ENCODE measurements around the gene DHRSX.
"Not testable (repeated sequence)": the region's sequence is repeated elsewhere in the genome, so short reads cannot be mapped to it uniquely, and the experiment has no call there.

DHRSX gene

DNA sequence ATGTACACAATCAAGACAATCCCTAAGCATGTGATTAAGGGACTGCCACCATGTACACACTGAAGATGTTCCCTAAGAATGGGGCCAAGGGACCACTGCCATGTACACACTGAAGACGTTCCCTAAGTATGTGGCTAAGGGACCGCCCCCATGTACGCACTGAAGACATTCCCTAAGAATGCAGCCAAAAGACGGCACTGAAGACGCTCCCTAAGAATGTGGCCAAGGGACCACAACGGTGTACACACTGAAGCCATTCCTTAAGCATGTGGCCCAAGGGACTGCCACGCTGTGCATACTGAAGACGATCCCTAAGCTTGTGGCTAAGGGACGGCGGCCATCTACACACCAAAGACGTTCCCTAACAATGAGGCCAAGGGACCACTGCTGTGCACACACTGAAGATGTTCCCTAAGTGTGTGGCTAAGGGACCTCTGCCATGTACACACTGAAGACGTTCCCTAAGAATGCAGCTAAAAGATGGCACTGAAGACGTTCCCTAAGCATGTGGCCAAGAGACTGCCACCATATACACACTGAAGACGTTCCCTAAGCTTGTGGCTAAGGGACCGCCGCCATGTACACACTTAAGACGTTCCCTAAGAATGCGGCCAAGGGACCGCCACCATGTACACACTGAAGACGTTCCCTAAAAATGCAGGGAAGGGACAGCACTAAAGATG is 26.4 kb downstream of the DHRSX start:
- DNase-seq = no peak

DNA sequence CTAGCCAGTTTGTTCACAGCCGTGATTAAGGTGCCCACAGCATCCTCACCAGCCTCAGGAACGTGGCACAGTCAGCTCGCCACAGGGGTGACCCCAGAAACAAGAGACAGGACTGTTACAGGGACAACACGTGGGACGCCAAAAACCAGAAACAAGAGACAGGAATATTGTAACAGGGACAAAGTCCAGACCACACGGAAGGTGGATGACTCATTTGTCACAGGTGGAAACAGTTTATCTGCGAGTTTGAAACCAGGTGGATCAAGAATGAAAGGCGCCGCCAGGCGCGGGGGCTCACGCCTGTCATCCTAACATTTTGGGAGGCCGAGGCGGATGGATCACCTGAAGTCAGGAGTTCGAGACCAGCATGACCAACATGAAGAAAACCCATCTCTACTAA is 27.7 kb downstream of the DHRSX start:
- DNase-seq = not testable (repeated sequence)

DNA sequence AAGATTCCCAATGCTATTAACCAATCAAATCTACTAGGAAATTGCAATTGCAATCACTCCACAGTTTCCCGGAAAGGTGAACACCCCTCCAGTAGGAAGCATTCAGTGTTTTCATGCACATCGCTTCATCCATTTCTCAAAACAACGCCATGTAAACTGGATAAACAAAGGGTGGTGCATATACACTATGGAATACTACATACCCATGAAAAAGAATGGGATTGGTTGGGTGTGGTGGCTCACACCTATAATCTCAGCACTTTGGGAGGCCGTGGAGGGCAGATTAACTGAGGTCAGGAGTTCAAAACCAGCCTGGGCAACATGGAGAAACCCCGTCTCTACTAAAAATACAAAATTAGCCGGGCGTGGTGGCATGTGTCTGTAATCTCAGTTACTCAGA is 29.1 kb downstream of the DHRSX start:
- DNase-seq = no peak

DNA sequence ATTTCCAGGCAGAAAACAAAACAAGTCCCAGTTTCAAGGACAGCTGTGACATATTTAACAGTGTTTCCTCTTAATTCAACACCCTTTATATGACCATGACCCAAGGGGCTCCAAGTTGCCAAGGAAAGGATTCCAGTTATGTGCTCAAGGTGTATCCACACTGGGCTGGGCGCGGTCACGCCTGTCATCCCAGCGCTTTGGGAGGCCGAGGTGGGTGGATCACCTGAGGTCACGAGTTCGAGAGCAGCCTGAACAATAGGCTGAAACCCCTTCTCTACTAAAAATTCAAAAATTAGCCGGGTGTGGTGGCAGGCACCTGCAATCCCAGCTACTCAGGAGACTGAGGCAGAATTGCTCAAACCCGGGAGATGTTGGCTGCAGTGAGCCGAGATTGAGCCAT is 29.6 kb downstream of the DHRSX start:
- DNase-seq = not testable (repeated sequence)

DNA sequence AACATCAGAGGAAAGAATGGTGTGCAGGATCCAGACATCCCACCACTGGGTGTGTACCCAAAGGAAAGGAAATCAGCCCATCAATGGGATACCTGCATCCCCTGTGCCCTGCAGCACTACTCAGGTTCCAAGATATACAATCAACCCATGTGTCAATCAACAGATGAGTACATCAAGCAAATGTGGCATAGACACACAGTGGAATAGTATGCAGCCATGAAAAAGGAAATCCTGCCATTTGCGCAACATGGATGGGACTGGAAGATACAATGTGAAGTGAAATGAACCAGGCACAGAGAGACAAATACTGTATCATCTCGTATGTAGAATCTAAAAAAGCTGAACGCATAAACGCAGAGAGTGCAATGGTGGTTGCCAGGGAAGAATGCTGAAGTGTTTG is 30.9 kb downstream of the DHRSX start:
- not testable (repeated sequence) for DNase-seq

DNA sequence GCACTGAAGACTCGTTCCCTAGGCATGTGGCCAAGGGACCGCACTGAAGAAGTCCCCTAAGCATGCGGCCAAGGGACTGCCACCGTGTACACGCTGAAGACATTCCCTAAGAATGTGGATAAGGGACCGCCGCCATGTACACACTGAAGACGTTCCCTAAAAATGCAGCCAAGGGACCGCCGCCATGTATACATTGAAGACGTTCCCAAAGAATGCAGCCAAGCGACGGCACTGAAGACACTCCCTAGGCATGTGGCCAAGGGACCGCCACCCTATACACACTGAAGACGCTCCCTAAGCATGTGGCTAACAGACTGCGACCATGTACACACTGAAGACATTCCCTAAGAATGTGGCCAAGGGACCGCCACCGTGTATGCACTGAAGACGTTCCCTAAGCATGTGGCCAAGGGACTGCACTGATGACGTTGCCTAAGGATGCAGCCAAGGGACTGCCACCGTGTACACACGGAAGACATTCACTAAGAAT is 31.5 kb downstream of the DHRSX start:
- no peak for DNase-seq

DNA sequence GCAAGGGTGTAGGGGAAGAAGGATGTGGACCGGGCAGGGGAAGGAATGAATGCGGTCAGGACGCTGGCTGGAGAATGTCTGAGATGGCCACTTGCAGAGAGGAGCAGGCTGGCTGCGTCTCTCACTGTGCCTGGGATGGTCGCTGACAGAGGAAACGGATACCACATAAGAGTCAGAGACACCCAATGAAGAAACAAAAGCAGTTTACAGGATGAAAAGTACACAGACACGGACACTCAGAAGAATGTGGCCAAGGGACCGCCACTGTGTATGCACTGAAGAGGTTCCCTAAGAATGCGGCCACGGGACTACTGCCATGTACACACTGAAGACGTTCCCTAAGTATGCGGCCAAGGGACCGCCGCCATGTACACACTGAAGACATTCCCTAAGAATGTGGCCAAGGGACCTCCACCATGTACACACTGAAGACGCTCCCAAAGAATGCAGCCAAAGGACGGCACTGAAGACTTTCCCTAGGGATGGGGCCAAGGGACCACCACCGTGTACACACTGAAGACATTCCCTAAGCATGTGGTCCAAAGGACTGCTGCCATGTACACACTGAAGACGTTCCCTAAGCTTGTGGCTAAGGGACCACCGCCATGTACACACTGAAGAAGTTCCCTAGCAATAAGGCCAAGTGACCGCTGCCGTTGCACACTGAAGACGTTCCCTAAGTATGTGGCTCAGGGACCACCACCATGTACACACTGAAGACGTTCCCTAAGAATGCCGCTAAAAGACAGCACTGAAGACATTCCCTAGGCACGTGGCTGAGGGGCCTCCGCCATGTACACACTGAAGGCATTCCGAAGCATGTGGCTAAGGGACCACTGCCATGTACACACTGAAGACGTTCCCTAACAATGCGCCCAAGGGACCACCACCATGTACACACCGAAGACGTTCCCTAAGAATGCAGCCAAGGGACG is 32.2 kb downstream of the DHRSX start:
- no peak for DNase-seq

DNA sequence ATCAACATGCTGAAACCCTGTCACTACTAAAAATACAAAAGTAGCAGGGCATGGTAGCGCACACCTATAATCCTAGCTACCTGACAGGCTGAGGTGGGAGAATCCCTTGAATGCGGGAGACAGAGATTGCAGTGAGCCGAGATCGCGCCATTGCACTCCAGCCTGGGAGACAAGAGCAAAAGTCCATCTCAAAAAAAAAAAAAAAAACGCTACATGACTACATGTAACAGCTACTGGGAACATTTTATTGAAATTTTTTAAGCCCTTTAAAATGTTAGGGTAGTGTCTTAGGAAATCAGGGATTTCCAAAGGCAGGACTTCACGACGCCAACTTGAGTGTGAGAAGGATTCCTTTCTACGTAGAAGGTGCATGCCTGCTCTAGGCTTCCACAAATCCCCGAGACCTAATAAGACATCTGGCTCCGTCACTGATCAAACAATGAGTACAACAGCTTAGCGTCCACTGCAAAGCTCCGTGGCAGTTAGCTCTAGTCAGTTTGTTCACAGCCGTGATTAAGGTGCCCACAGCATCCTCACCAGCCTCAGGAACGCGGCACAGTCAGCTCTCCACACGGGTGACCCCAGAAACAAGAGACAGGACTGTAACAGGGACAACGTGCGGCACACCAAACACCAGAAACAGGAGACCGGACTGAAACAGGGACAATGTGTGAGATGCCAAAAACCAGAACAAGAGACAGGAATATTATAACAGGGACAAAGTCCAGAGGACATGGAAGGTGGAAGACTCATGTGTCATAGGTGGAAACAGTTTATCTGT is 33.7 kb downstream of the DHRSX start:
- no peak for DNase-seq

DNA sequence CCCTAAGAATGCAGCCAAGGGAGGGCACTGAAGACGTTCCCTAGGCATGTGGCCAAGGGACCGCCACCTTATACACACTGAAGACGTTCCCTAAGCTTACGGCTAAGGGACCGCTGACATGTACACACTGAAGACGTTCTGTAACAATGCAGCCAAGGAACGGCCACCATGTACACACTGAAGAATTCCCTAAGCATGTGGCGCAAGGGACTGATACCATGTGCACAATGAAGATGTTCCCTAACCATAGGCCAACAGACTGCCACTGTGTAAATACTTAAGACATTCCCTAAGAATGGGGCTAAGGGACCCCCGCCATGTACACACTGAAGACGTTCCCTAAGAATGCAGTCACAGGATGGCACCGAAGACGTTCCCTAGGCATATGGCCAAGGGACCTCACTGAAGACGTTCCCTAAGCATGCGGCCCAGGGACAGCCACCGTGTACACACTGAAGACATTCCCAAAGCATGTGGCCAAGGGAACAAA is 36.1 kb downstream of the DHRSX start:
- no peak for DNase-seq

DNA sequence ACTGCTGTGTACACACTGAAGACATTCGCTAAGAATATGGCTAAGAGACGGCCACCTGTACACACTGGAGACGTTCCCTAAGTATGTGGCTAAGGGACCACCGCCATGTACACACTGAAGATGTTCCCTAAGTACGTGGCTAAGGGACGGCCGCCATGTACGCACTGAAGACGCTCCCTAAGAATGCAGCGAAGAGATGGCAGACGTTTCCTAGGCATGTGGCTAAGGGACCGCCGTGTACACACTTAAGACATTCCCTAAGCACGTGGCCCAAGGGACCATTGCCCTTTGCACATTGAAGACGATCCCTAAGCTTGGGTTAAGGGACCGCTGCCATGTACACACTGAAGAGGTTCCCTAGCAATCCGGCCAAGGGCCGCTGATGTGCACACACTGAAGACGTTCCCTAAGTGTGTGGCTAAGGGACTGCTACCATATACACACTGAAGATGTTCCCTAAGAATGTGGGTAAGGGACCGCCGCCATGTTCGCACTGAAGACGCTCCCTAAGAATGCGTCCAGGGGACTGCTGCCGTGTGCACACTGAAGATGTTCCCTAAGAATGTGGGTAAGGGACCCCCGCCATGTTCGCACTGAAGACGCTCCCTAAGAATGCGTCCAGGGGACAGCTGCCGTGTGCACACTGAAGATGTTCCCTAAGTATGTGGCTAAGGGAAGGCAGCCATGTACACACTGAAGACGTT is 36.7 kb downstream of the DHRSX start:
- DNase-seq = no peak

DNA sequence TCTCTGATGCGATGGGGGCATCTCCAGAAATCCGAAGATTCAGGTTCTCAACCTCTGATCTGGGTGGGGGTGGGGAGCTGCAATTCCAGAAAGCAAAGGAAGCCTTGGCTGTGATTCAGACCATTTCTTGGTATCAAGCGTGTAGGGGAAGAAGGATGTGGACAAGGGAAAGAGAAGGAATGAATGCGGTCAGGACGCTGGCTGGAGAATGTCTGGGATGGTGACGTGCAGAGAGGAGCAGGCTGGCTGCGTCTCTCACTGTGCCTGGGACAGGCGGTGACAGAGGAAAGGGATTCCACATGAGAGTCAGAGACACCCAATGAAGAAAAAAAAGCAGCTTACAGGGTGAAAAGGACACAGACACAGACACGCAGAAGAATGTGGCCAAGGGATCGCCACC is 37.3 kb downstream of the DHRSX start:
- not testable (repeated sequence) for DNase-seq

DNA sequence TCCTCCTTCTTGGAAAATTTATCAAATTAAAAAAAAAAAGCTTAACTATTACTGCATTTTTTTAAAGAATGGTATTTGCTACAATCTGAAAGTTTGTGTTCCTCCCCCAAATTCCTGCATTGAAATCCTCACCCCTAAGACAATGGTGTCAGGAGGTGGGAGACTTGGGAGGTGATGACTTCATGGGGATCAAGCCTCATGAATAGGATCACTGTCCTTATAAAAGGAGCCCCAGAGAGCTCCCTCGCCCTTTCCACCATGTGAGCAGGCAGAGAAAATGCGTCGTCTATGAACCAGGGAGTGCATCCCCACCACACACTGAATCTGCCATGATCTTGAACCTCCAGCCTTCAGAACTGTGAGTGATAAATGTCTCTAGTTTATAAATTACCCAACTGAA is 38.0 kb downstream of the DHRSX start:
- DNase-seq = no peak

DNA sequence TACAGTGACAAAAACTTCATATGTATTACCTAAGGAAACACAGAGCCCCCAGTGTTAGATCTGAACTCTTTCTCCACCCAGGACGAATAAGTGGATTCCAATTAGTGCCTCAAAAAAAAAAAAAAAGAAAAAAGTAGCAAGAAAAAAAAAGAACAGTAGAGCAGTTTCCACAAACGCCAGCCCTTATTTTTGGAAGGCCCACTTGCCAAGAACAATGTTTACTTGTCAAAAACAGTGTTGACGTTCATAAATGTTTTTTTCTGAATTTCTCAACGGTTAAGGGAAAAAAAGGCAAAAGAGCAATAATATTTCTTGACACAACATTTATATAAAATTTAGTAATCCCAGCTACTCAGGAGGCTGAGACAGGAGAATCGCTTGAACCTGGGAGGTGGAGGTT is 38.7 kb downstream of the DHRSX start:
- no peak for DNase-seq

DNA sequence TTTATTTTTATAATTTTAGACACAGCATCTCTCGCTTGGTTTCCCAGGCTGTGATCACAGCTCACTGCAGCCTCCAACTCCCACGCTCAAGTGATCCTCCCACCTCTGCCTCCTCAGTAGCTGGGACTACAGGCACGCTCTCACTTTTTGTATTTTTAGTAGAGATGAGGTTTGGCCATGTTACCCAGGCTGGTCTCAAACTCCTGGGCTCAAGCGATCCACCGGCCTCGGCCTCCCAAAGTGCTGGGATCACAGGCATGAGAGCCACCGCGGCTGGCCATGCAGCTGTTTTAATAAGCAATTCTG is 39.1 kb downstream of the DHRSX start:
- DNase-seq = no peak

DNA sequence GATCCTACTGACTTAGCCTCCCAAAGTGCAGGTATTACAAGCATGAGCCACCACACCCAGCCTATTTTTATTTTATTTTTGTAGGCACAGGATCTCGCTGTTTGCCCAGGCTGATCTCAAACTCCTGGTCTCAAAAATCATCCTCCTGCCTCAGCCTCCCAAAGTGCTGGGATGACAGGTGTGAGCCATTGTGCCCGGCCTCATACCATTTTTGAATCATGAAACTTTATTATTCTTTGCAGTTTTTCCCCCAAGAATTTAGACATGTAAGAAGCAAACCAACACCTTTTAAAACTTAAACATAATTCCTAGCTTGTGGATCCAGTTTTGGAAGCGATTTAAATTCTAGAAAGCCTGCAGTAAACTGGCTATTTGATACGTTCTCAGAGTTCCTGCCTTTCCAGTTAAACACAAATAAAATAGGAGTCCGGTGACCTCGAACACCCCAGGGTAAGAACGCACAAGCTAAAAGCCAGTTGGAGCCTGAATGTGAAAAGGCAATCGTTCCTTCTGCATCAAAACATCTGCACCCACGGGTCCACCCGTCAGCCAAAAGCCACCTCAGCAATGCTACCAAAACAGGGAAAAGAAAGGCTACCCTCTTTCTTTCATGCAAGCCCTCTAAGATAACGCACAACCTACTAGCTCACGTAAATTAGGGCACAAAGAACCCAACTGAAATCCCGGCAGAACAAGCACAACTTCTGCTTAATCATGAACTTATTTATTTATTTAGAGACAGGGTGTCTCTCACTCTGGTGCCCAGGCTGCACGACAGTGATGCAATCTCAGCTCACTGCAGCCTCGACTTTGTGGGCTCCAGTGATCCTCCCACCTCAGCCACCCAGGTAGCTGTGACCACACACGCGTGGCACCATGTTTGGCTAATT is 39.7 kb downstream of the DHRSX start:
- DNase-seq = not testable (repeated sequence)

DNA sequence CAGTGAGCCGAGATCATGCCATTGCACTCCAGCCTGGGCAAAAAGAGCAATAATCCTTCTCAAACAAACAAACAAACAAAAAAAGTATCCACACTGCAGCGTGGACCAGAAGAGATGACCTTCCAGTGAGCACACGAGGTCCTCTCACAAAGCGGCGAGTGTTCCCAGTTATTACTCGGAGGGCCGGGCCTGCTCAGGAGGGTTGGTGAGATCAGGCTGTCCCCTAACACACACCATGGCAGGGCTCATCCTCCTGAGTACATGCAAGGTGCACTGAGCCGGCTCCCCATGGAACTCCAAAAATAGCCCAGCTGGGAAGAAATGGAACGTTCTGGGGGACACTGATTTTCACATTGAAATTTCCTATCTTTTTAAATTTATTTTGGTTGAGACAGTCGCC is 40.7 kb downstream of the DHRSX start:
- not testable (repeated sequence) for DNase-seq

DNA sequence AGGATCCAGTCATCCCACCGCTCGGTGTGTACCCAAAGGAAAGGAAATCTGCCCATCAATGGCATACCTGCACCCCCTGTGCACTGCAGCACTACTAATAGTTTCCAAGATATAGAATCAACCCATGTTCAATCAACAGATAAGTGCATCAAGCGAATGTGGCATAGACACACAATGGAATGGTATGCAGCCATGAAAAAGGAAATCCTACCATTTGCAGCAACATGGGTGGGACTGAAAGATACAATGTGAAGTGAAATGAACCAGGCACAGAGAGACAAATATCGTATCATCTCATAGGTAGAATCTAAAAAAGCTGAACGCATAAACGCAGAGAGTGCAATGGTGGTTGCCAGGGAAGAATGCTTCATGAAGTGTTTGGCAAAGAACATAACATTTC is 42.5 kb downstream of the DHRSX start:
- no peak for DNase-seq

DNA sequence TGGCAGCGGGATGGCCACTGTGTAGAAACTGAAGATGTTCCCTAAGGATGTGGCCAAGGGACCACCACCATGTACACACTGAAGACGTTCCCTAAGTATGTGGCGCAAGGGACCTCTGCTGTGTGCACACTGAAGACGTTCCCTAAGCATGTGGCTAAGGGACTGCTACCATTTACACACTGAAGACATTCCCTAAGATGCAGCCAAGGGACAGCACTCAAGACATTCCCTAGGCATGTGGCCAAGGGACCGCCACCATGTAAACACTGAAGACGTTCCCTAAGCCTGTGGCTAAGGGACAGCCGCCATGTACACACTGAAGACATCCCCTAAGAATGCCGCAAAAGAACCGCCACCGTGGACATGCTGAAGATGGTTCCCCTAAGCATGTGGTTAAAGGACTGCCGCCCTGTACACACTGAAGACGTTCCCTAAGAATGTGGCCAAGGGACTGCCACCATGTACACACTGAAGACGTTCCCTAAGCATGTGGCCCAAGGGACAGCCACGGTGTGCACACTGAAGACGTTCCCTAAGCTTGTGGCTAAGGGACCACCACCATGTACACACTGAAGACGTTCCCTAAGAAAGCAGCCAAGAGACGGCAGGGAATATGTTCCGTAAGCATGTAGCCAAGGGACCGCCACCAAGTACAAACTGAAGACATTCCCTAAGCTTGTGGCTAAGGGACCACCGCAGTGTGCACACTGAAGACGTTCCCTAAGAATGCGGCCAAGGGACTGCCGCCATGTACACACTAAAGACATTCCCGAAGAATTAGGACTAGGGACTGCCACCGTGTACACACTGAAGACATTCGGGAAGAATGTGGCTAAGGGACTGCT is 43.3 kb downstream of the DHRSX start:
- DNase-seq = no peak

DNA sequence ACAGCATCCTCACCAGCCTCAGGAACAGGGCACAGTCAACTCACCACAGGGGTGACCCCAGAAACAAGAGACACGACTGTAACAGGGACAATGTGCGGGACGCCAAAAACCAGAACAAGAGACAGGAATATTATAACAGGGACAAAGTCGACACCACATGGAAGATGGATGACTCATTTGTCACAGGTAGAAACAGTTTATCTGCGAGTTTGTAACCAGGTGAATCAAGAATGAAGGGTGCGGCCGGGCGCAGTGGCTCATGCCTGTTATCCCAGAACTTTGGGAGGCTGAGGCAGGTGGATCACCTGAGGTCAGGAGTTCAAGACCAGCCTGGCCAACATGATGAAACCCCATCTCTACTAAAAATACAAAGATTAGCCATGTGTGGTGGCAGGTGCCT is 44.7 kb downstream of the DHRSX start:
- not testable (repeated sequence) for DNase-seq

DNA sequence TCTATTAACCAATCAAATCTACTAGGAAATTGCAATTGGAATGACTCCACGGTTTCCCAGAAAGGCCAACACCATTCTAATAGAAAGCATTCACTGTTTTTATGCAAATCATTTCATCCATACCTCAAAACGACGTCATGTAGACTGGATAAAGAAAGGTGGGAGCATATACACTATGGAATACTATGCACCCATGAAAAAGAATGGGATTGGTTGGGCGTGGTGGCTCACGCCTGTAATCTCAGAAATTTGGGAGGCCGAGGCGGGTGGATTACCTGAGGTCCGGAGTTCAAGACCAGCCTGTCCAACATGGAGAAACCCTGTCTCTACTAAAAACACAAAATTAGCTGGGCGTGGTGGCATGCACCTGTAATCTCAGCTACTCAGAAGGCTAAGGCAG is 46.2 kb downstream of the DHRSX start:
- not testable (repeated sequence) for DNase-seq

DNA sequence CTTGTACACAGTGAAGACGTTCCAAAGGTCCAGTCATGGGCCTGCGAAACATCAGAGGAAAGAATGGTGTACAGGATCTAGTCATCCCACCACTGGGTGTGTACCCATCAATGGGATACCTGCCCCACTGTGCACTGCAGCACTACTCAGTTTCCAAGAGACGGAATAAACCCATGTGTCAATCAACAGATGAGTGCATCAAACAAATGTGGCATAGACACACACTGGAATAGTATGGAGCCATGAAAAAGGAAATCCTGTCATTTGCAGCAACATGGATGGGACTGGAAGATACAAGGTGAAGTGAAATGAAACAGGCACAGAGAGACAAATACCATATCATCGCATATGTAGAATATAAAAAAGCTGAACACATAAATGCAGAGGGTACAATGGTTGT is 48.0 kb downstream of the DHRSX start:
- DNase-seq = no peak

Measured in NCI-H446 treated with DMSO at 0.1 percent for 48 hours (cell line).